ENCODE data around the gene HMG20A. TPM values are rescaled to one million over a fixed set of nuclear protein-coding genes. Genes with fewer than 3 reads are reported as not detected.

The HMG20A gene
- total and polyA plus RNA-seq, 7 donors = 9.7 to 38.3 (median 29.3) TPM

DNA sequence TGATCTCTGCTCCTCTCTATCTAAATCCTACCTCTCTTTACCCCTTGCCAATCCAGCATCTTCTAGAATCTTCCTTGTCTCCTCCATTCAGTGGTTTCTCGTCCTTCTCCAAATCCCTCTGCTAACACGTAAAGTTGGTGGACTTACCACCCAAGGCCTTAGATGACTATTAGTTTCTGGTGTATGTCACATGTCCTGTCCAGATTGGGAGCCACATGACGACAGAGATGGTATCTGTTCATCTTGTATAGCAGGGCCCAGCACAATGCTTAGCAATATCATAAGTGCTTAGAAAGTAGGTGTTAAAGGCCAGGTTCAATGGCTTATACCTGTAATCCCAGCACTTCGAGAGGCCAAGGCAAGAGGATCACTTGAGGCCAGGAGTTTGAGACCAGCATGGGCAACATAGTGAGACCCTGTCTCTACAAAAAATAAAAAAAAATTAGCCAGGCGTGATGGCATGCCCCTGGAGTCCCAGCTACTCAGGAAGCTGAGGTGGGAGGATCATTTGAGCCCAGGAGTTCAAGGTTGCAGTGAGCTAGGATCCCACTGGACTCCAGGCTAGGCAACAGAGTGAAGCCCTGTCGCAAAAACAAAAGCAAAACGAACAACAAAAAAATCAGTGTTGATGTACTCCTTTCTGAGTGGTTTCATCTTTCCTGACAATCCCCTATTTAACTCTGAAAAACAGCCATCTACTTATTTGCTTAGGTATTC lies 81.8 kb downstream of the HMG20A start:
- no peaks in the 10 kb centered on the region for H3K27me3 ChIP-seq (ENCODE audit: insufficient read depth in 3 of 3, low read length in 2 of 3)
- WGBS, 3 donors = 95 to 97% (median 95%) methylated on average over 7 of the region's 7 CpGs
- no peak for DNase-seq
- TF ChIP-seq, protein P1, sequence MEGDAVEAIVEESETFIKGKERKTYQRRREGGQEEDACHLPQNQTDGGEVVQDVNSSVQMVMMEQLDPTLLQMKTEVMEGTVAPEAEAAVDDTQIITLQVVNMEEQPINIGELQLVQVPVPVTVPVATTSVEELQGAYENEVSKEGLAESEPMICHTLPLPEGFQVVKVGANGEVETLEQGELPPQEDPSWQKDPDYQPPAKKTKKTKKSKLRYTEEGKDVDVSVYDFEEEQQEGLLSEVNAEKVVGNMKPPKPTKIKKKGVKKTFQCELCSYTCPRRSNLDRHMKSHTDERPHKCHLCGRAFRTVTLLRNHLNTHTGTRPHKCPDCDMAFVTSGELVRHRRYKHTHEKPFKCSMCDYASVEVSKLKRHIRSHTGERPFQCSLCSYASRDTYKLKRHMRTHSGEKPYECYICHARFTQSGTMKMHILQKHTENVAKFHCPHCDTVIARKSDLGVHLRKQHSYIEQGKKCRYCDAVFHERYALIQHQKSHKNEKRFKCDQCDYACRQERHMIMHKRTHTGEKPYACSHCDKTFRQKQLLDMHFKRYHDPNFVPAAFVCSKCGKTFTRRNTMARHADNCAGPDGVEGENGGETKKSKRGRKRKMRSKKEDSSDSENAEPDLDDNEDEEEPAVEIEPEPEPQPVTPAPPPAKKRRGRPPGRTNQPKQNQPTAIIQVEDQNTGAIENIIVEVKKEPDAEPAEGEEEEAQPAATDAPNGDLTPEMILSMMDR (IDR thresholded peaks at IDR 0.05) = no peak
- H3K27ac ChIP-seq = no peak overlapping the region
- H3K9me3 ChIP-seq = no peaks in the 10 kb centered on the region
- no peak overlapping the region for H3K4me3 ChIP-seq
- intact Hi-C loops (cut with DNase I) = no loop called here
- H3K36me3 ChIP-seq (ENCODE audit: insufficient read depth in 1 of 2, low read depth in 1 of 2) = no peaks in the 10 kb centered on the region
- peaks cover 48% of the 10 kb centered on the region for H3K4me1 ChIP-seq
- no peak for ATAC-seq

DNA sequence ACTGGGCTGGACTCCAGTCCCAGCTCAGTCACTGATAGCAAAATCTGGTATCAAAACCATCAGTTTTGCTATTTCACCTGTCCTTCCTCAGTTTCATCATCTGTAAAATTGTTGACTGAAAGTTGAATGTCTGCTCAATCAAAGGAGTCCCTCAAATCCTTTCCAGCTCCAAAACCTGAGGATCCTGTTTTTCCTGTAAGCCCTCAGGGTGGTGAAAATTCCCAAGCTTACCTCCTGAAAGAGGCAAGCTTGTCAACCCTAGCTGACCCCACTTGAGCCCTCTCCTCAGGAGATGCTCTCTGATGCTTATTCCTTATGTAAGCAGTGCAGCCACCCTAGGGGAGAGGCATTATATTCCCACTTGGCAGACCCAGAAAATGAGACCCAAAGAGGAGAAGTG lies 82.6 kb downstream of the HMG20A start:
- Histone ChIP-seq H3K4me3 (no peak overlapping the region), H3K27me3 (ENCODE audit: insufficient read depth in 3 of 3, low read length in 2 of 3) (no peaks in the 10 kb centered on the region), H3K36me3 (ENCODE audit: insufficient read depth in 1 of 2, low read depth in 1 of 2) (no peaks in the 10 kb centered on the region), H3K4me1 (peaks cover 48% of the 10 kb centered on the region), H3K27ac (no peak overlapping the region), H3K9me3 (no peaks in the 10 kb centered on the region)
- TF ChIP-seq, protein P1 (IDR thresholded peaks at IDR 0.05) = no peak
- no peak for ATAC-seq
- intact Hi-C loops (cut with DNase I) = no loop called here
- DNase-seq = no peak

DNA sequence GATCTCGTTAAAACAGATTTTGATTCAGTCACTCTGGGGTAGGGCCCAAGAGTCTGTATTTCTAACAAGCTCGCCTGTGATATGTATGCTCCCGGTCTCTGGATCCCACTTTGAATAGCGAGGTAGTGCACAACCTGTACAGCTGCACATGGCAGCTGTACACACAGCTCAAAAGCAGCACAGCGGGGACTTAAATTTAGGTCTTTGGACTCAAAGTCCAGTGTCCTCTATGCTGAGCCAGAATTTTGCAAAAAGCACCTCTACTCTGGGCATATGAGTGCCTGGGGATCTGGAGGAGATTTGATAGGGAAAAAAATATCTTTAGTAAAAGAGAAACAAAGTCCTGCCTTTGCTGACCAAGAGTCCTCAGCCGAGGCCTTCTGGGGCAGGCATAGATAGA lies 83.1 kb downstream of the HMG20A start:
- intact Hi-C loops (cut with DNase I) = no loop called here
- TF ChIP-seq, protein P1 (IDR thresholded peaks at IDR 0.05) = no peak
- ATAC-seq (no peak), DNase-seq (no peak)
- Histone ChIP-seq H3K4me3 (no peak overlapping the region), H3K27me3 (ENCODE audit: insufficient read depth in 3 of 3, low read length in 2 of 3) (no peaks in the 10 kb centered on the region), H3K9me3 (no peaks in the 10 kb centered on the region), H3K4me1 (peaks cover 48% of the 10 kb centered on the region), H3K27ac (no peak overlapping the region), H3K36me3 (ENCODE audit: insufficient read depth in 1 of 2, low read depth in 1 of 2) (no peaks in the 10 kb centered on the region)
- WGBS, 3 donors = 83 to 96% (median 85%) methylated on average over 6 of the region's 6 CpGs

GRCh38 chr15:77504306-77504705 lies 83.6 kb downstream of the HMG20A start:
- intact Hi-C loops (cut with DNase I) = no loop called here
- WGBS, 3 donors = 46 to 65% (median 49%) methylated on average over 8 of the region's 8 CpGs
- peak; percentile 25 to 66 (median 46) for ATAC-seq
- no peaks in the 10 kb centered on the region for H3K36me3 ChIP-seq (ENCODE audit: insufficient read depth in 1 of 2, low read depth in 1 of 2)
- H3K4me3 ChIP-seq = no peak overlapping the region
- peaks cover 50% of the 10 kb centered on the region for H3K4me1 ChIP-seq
- TF ChIP-seq, protein P1 (IDR thresholded peaks at IDR 0.05) = no peak
- H3K27me3 ChIP-seq (ENCODE audit: insufficient read depth in 3 of 3, low read length in 2 of 3) = no peaks in the 10 kb centered on the region
- no peak overlapping the region for H3K27ac ChIP-seq
- DNase-seq = peak; percentile 37 to 82
- no peaks in the 10 kb centered on the region for H3K9me3 ChIP-seq

DNA sequence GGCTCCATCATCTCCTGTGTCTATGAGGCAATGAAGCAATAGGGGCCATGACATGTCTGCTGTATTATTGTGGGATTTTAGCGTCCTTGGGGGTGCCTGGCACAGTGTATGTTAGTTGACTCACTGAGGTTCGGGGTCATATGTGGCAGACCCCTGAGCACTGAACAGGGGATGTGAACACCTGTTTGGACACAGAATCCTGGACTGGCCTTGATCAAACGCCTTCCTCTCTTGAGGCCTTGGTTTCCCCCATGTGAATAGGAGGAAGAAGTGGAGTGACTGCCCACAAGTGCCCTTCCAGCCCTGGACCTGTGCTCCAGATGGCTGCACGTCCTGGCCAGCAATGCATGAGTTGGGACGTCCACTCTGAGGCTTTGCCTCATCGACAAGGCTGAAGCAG lies 84.2 kb downstream of the HMG20A start:
- no peak for ATAC-seq
- TF ChIP-seq, protein P1 (IDR thresholded peaks at IDR 0.05) = no peak
- DNase-seq = no peak
- Histone ChIP-seq H3K4me1 (peaks cover 50% of the 10 kb centered on the region), H3K4me3 (no peak overlapping the region), H3K27ac (no peak overlapping the region), H3K27me3 (ENCODE audit: insufficient read depth in 3 of 3, low read length in 2 of 3) (no peaks in the 10 kb centered on the region), H3K9me3 (no peaks in the 10 kb centered on the region), H3K36me3 (ENCODE audit: insufficient read depth in 1 of 2, low read depth in 1 of 2) (no peaks in the 10 kb centered on the region)
- 82 to 83% (median 83%) methylated on average over 6 of the region's 6 CpGs for WGBS, 3 donors
- intact Hi-C loops (cut with DNase I) = loop anchor here in 1 of 2 donors (5.0 kb wide), 1 partner anchor 318 kb away; no protein-coding TSS in a partner anchor

All from psoas muscle (tissue), 8 donors.